Testis (tissue), 3 donors: ENCODE data around the gene TBC1D30. TPM values are rescaled to one million over a fixed set of nuclear protein-coding genes. Genes with fewer than 3 reads are reported as not detected.

Source experiments
- DNase-seq: peaks from one replicate; pipeline ENCODE4 v3.0.0-alpha.2; 2019
- H3K27ac ChIP-seq, 2 donors: fragments of 200-600 bp; sonication (generic); one replicate each; pipeline ENCODE4 v1.5.1; 2019
- H3K27me3 ChIP-seq: fragments of 200-600 bp; sonication (generic); one replicate; pipeline ENCODE4 v1.5.1; 2019
- H3K36me3 ChIP-seq: fragments of 200-600 bp; sonication (generic); one replicate; pipeline ENCODE4 v1.5.1; 2017; ENCODE audit warnings: low read depth; ENCODE audit errors: missing control alignments
- H3K4me1 ChIP-seq: fragments of 200-600 bp; sonication (generic); one replicate; pipeline ENCODE4 v1.5.1; 2019
- H3K4me3 ChIP-seq, 2 donors: fragments of 200-600 bp; sonication (generic); one replicate each; pipeline ENCODE4 v1.5.1; 2017 to 2019
- H3K9me3 ChIP-seq: fragments of 200-600 bp; sonication (generic); one replicate; pipeline ENCODE4 v1.5.1; 2017
- CTCF ChIP-seq, 3 experiments: fragments of 450-650 bp in 2 of 3; fragments of 200-600 bp in 1 of 3; sonication (generic) in 1 of 3; IDR thresholded peaks; one replicate each; pipeline ENCODE4 v1.5.1; 2016 to 2019; ENCODE audit warnings: antibody characterized with exemption in 3 of 3, mild to moderate bottlenecking in 2 of 3, moderate library complexity in 1 of 3
- POLR2A ChIP-seq: fragments of 450-650 bp; IDR thresholded peaks from one replicate; pipeline ENCODE4 v1.6.1; 2017; ENCODE audit warnings: antibody characterized with exemption, mild to moderate bottlenecking, moderate library complexity
- WGBS, 2 donors: methylation state at CpG; one replicate each; pipeline ENCODE4 v1.1.5; 2018; 5-methylcytosine and 5-hydroxymethylcytosine counted together
- intact Hi-C: fragments of 100-400 bp; cut with DNase I; formaldehyde crosslinking; loops from one replicate; pipeline ENCODE4 v1.15.1; 2023; ENCODE audit warnings: low total_unique reads
- polyA plus RNA-seq: library from polyadenylated mRNA; stranded (reverse); fragments of 350-450 nt; fragmentation: Illumina TruSeq; extraction: RNeasy Lipid Tissue Mini Kit (QIAGEN cat#74804); gene quantifications from one replicate; pipeline ENCODE4 v1.2.3, GENCODE V29; 2014; ENCODE audit warnings: low read depth, low replicate concordance; ENCODE audit not compliant: insufficient read depth
- total RNA-seq, 2 donors: library from RNA; depleted of rRNA; stranded (reverse); fragments of >200 nt; gene quantifications; one replicate each; pipeline ENCODE4 v1.2.3, GENCODE V29; 2016

TBC1D30 gene
- total and polyA plus RNA-seq, 3 donors from 2014 or later, result 7.0 to 8.7 (median 8.3) TPM

GRCh38 chr12:64892561-64892960 is 68.1 kb downstream of the TBC1D30 start:
- Histone ChIP-seq H3K4me3 (no peak overlapping the region), H3K36me3 (no peaks in the 10 kb centered on the region), H3K27ac (no peak overlapping the region), H3K4me1 (no peaks in the 10 kb centered on the region), H3K9me3 (no peaks in the 10 kb centered on the region), H3K27me3 (no peaks in the 10 kb centered on the region)
- DNase-seq, result no peak
- 87 to 94% methylated on average over 4 of the region's 4 CpGs for WGBS, 2 donors
- TF ChIP-seq CTCF (IDR thresholded peaks at IDR 0.05) (no peak), POLR2A (no peak)
- intact Hi-C loops, result no loop called here

- H3K4me3 ChIP-seq, result no peak overlapping the region
These were observed 69.5 kb downstream of the TBC1D30 start for GRCh38 chr12:64893961-64894360.

GRCh38 chr12:64894827-64895475 is 70.5 kb downstream of the TBC1D30 start:
- intact Hi-C loops, result no loop called here
- no peak for DNase-seq
- no peaks in the 10 kb centered on the region for H3K27me3 ChIP-seq

More at GRCh38 chr12:64893961-64894360, 69.5 kb downstream of the TBC1D30 start:
- Histone ChIP-seq H3K27me3 (no peaks in the 10 kb centered on the region), H3K4me1 (no peaks in the 10 kb centered on the region), H3K27ac (no peak overlapping the region), H3K36me3 (no peaks in the 10 kb centered on the region), H3K9me3 (no peaks in the 10 kb centered on the region)
- intact Hi-C loops, result no loop called here
- 83 to 88% methylated on average over 4 of the region's 4 CpGs for WGBS, 2 donors
- TF ChIP-seq POLR2A (no peak), CTCF (IDR thresholded peaks at IDR 0.05) (no peak)
- no peak for DNase-seq

GRCh38 chr12:64895526-64895925 is 71.1 kb downstream of the TBC1D30 start:
- DNase-seq, result no peak
- intact Hi-C loops, result no loop called here

More at GRCh38 chr12:64894827-64895475, 70.5 kb downstream of the TBC1D30 start:
- TF ChIP-seq CTCF (IDR thresholded peaks at IDR 0.05) (no peak), POLR2A (no peak)
- Histone ChIP-seq H3K4me1 (no peaks in the 10 kb centered on the region), H3K36me3 (no peaks in the 10 kb centered on the region), H3K9me3 (no peaks in the 10 kb centered on the region), H3K27ac (no peak overlapping the region), H3K4me3 (no peak overlapping the region)
- 78 to 80% methylated on average over 2 of the region's 2 CpGs for WGBS, 2 donors

More at GRCh38 chr12:64895526-64895925, 71.1 kb downstream of the TBC1D30 start:
- Histone ChIP-seq H3K4me3 (no peak overlapping the region), H3K9me3 (no peaks in the 10 kb centered on the region), H3K4me1 (no peaks in the 10 kb centered on the region), H3K27me3 (no peaks in the 10 kb centered on the region), H3K27ac (no peak overlapping the region), H3K36me3 (no peaks in the 10 kb centered on the region)
- 88 to 94% methylated on average over 5 of the region's 5 CpGs for WGBS, 2 donors
- TF ChIP-seq POLR2A, result no peak
- no peak for TF ChIP-seq CTCF (IDR thresholded peaks at IDR 0.05)
